ENCODE results near the gene HOPX.
A peak's percentile ranks its signal among the peaks of the same experiment; 100 is the strongest.
"Not testable (repeated sequence)": the region's sequence is repeated elsewhere in the genome, so short reads cannot be mapped to it uniquely, and the experiment has no call there.

The HOPX gene

DNA sequence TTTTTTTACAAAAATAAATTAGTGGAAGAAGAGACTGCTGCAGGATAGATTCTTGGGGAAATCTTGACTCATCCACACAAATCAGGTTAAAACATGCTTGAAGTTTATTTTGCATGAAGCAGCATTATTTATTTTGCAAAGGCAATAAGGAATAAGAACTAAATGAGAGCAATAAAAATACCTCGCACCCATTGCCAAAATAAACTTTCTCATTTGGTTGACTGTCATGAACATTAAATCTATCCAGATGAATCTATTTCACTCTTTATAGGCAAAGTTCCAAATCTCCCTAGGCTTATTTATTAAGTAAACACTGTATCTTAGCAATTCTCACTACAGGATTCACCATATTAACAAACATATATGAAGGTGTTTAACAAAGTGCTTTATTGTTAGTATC is 58.9 kb downstream of the HOPX start:
- DNase-seq = peak; percentile 46

GRCh38 chr4:56619816-56620215 is 61.3 kb downstream of the HOPX start:
- no peak for DNase-seq

GRCh38 chr4:56619160-56619559 is 61.9 kb downstream of the HOPX start:
- DNase-seq = no peak

GRCh38 chr4:56618734-56619133 is 62.4 kb downstream of the HOPX start:
- no peak for DNase-seq

- DNase-seq = no peak
Observed at GRCh38 chr4:56613101-56613862, 67.8 kb downstream of the HOPX start.

DNA sequence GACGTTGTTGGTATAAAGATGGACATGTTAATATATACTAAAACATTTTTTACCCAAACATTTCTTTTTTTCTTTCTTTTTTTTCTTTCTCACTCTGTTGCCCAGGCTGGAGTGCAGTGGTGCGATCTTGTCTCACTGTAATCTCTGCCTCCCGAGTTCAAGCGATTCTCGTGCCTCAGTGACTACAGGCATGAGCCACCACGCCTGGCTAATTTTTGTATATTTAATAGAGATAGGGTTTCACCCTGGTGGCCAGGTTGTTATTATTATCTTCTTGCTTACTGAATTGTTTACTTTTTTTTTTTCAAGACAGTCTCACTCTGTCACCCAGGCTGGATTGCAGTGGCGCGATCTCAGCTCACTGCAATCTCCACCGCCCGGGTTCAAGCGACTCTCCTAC is 68.8 kb downstream of the HOPX start:
- no peak for DNase-seq

DNA sequence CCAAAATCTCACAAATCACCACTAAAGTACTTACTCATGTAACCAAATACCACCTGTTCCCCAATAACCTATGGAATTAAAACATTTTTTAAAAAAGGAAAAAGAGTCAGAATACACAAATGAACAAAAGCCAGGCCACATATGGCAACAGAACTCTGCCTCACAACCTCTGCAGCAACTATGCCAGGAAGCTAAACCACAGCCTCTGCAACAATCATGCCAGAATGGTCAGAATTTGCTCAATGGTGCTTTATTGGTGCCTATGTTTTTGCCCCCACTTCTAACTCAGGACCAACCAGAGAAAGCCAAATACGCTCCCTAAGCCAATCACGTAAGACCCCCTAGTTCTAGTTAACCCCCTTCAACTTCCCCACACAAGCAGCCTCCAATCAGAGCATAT is 69.6 kb downstream of the HOPX start:
- DNase-seq = no peak

DNA sequence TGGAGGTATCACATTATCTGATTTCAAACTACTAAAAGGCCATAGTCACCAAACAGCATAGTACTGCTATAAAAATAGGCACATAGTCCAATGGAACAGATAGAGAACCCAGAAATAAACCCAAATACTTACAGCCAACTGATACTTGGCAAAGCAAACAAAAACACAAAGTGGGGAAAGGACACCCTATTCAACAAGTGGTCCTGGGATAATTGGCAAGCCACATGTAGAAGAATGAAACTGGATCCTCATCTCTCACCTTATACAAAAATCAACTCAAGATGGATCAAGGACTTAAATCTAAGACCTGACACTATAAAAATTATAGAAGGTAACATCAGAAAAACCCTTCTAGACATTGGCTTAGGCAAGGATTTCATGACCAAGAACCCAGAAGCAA is 70.9 kb downstream of the HOPX start:
- not testable (repeated sequence) for DNase-seq

DNA sequence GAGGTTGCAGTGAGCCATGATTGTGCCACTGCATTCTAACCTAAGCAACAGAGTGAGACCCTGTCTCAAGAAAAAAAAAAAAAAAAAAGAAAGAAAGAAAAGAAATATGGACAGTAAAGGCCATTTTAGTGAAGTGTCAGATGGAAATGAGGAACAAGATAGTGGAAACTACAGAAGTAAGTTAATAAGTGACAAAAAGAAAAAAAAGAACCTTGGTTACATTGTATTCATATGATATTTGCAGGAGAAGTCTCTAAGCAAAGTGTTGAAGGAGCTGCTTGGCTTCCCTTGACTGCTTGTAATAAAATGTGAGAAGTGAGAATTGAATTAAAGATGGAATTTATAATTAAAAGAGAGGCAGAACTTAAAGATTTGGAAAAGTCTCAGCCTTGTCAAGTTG is 73.2 kb downstream of the HOPX start:
- DNase-seq = no peak

DNA sequence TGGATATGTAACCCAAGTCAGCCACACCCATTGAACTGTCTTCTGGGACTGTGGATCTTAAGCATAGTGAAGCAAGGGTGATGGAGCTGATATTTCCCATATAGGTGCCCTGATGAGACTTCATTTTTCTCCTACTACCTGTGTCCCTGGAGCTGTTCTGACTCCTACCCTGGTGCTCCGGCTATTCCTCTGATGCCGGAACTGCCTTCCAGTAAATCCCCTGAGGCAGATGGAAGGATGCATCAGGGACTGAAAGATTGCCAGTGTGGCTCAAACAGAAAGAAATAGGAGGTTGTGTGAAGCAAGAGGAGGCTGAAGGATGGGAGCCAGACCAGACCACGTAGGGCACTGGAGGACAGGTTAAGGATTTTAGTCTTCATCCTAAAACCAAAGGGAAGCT is 74.7 kb downstream of the HOPX start:
- DNase-seq = no peak

DNA sequence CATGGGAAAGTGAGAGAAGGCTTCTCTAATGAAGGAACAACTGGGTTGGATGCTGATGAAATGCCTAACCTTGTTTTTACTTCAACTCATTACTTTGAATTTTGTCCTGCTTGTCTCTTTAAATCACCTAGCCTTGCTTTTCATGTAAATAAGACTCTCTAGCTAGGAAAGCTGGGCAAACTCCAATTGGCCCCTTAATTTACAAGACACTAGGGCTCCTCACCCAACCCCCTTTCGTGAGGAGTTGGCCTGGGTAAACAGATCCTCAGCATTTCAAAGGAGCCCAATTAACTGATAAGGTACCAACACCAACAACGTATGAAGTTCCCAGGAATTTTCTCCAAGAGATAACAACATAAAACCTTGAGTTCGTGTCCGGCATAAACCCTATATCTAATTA is 75.6 kb downstream of the HOPX start:
- DNase-seq = not testable (repeated sequence)

GRCh38 chr4:56603297-56603696 is 77.8 kb downstream of the HOPX start:
- DNase-seq = no peak

All from NCI-H345 (cell line).